GM18526 (cell line): Measurements from ENCODE around the gene ZC3H13.

Source experiments
- POLR2A ChIP-seq: IDR thresholded peaks from 3 replicates; pipeline ENCODE4 v1.6.1; 2011; ENCODE audit not compliant: insufficient read length; ENCODE audit errors: extremely low read depth

ZC3H13 gene, protein sequence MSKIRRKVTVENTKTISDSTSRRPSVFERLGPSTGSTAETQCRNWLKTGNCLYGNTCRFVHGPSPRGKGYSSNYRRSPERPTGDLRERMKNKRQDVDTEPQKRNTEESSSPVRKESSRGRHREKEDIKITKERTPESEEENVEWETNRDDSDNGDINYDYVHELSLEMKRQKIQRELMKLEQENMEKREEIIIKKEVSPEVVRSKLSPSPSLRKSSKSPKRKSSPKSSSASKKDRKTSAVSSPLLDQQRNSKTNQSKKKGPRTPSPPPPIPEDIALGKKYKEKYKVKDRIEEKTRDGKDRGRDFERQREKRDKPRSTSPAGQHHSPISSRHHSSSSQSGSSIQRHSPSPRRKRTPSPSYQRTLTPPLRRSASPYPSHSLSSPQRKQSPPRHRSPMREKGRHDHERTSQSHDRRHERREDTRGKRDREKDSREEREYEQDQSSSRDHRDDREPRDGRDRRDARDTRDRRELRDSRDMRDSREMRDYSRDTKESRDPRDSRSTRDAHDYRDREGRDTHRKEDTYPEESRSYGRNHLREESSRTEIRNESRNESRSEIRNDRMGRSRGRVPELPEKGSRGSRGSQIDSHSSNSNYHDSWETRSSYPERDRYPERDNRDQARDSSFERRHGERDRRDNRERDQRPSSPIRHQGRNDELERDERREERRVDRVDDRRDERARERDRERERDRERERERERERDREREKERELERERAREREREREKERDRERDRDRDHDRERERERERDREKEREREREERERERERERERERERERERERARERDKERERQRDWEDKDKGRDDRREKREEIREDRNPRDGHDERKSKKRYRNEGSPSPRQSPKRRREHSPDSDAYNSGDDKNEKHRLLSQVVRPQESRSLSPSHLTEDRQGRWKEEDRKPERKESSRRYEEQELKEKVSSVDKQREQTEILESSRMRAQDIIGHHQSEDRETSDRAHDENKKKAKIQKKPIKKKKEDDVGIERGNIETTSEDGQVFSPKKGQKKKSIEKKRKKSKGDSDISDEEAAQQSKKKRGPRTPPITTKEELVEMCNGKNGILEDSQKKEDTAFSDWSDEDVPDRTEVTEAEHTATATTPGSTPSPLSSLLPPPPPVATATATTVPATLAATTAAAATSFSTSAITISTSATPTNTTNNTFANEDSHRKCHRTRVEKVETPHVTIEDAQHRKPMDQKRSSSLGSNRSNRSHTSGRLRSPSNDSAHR (N-terminal part only)

GRCh38 chr13:46052319-46053161 lies at the start of gene ZC3H13:
ZC3H13 (minus strand) TSS chr13:46052746; CDS start chr13:46045507, 7,239 bp downstream.
- TF ChIP-seq POLR2A, result peak; percentile 79

GRCh38 chr13:46102255-46102605 lies 49.7 kb upstream of the ZC3H13 start:
- no peak for TF ChIP-seq POLR2A

DNA sequence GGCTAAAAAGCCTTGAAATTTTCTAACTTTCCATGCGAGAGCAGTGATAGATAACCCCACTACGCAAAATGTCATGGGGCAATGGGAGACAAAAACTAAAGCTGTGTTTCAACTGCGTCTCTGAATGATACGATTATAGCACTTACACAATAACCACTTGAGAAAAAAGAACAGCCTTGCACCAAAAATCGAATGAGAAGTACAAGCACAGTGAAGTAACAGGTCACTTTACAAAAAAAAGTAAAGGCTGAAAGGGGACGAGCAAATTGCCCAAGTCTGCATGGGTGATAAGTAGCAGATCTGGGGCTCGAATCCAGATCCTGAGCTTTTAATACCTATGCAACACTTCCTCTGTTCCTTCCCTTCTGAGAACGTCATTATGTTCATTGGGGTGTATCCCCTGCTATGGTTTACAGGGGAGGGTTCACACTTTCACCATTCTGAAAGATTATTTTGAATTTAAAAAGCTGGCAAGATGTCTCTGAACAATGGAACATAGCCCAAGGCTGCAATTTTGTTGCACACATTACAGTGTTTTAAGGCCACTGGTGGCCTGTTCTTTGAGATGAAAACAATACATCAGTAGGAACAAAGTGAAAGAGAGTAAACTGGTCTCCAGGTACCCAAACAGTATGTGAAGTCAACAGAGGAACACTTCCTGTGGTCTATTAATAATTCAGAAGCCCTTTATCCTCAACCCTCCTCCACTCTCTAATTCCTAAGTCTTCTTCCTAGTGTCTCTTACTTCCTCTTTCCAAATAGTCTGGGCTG lies 49.1 kb upstream of the ZC3H13 start:
- TF ChIP-seq POLR2A, result no peak

- TF ChIP-seq POLR2A, result no peak
These were observed 48.5 kb upstream of the ZC3H13 start for GRCh38 chr13:46101002-46101401.

DNA sequence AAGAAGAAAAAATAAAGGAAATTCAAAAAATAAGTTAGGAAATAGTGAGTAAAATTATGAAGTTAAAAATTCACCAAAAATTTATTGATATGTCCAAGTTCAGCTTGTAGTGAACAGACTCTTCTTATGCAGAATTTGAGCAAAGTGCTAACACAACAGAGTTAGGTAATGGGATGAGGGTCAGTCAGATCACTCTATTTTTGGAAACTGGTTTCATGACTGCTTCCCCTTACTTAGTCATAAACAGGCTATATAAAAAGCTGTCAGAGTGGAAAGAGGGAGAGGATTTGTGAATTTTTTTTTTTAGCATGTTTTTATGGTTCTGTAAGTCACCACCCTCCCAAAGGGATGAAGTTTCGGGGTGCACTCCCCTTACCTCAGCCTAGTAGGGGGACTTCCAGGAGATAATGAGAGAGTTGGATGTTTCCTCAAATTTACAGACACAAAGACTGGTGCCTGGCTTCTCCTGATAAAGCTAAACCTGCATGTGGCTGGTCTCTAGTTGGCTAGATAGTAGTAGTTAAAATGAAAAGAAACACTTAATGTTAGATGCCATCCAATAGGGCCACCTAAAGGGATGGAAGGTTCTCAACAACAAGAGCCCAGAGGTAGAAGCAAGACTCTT lies 47.8 kb upstream of the ZC3H13 start:
- TF ChIP-seq POLR2A, result no peak

DNA sequence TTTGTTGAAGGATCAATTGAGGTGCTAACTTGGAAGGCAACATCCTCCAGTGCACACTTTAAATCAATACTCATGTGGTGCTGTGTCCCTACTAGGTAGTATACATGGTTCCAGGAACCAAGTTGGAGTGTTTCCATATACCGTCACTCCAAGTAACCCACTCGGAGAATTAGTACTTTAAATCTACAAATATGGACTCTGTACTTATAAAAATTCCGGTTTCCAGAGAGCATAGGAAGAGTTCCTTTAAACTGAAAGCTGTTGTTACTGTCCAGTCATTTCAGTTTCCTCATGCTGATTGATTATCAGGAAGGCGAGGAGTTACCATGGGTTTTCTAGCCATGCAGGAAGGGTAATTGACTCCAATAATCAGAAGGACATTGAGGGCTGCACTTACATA lies 45.1 kb upstream of the ZC3H13 start:
- no peak for TF ChIP-seq POLR2A

- TF ChIP-seq POLR2A, result no peak
These were observed 44.5 kb upstream of the ZC3H13 start for GRCh38 chr13:46097015-46097414.

- no peak for TF ChIP-seq POLR2A
These were observed 41.9 kb upstream of the ZC3H13 start for GRCh38 chr13:46094478-46094877.

DNA sequence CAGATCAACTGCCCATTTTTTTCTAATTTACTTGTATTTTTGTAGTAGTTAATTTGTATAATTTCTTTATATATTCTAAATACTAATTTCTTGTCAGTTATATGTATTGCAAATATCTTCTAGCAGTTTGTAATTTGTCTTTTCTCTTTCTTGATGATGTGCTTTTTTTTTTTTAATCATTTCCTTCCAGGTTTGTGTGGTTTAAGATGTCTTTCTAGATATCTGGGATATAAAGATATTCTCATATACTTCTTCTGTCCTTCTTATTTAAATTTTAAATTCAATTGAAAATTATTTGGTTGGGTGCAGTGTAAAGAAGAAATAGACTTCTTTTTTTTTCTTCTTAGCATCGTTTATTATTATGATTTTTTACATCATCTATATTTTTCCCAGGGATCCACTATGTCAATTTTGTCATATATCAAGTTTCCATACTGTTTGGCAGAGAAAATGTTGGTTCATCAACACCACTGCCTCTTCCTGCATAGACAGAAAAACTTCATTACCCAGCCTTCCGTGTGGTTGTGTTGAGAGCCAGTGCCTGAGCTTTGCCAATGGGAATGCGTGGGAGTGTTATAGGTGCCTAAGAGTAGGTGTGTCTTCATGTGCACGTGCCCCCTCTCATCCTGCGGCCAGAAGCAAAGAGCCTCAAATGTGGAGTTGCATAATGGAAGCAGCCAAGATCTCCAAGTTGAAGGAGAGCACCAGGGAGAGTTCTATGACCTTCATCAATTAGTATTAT lies 36.4 kb upstream of the ZC3H13 start:
- TF ChIP-seq POLR2A, result no peak

- TF ChIP-seq POLR2A, result no peak
These were observed 34.9 kb upstream of the ZC3H13 start for GRCh38 chr13:46087481-46087880.

GRCh38 chr13:46086985-46087384 lies 34.4 kb upstream of the ZC3H13 start:
- TF ChIP-seq POLR2A, result no peak

GRCh38 chr13:46086421-46086922 lies 33.9 kb upstream of the ZC3H13 start:
- TF ChIP-seq POLR2A, result no peak

- TF ChIP-seq POLR2A, result no peak
These were observed 33.2 kb upstream of the ZC3H13 start for GRCh38 chr13:46085737-46086136.

- TF ChIP-seq POLR2A, result no peak
These were observed 29.8 kb upstream of the ZC3H13 start for GRCh38 chr13:46082324-46082723.
